HG02623 (cell line): Measurements from ENCODE around the gene LEP.

Source experiments
- ATAC-seq: cut with Tn5 transposase; IDR thresholded peaks from one replicate; pipeline ENCODE4 v1.9.1; 2021; ENCODE audit warnings: moderate library complexity; ENCODE audit not compliant: unreplicated experiment

Gene LEP

GRCh38 chr7:128244861-128245260 lies 3.8 kb downstream of the LEP start:
- ATAC-seq: no peak

- ATAC-seq: no peak
Observed at GRCh38 chr7:128247108-128247507, 6.0 kb downstream of the LEP start.

- ATAC-seq: no peak
Observed at GRCh38 chr7:128247640-128248194, 6.6 kb downstream of the LEP start.

GRCh38 chr7:128251337-128251736 lies 10.3 kb downstream of the LEP start:
- ATAC-seq: no peak

GRCh38 chr7:128253701-128254100 lies 12.6 kb downstream of the LEP start:
- no peak for ATAC-seq

GRCh38 chr7:128254470-128254869 lies 13.4 kb downstream of the LEP start:
- no peak for ATAC-seq

- no peak for ATAC-seq
Observed at GRCh38 chr7:128255271-128255670, 14.2 kb downstream of the LEP start.

GRCh38 chr7:128257458-128257857 lies 16.4 kb downstream of the LEP start:
- no peak for ATAC-seq

- no peak for ATAC-seq
Observed at GRCh38 chr7:128259131-128260061, 18.3 kb downstream of the LEP start.

- ATAC-seq: no peak
Observed at GRCh38 chr7:128260069-128260795, 19.2 kb downstream of the LEP start.

- no peak for ATAC-seq
Observed at GRCh38 chr7:128262273-128263028, 21.4 kb downstream of the LEP start.

- ATAC-seq: no peak
Observed at GRCh38 chr7:128263420-128263819, 22.3 kb downstream of the LEP start.

GRCh38 chr7:128264477-128264876 lies 23.4 kb downstream of the LEP start:
- ATAC-seq: no peak

- no peak for ATAC-seq
Observed at GRCh38 chr7:128265156-128265905, 24.3 kb downstream of the LEP start.

GRCh38 chr7:128265906-128266300 lies 24.8 kb downstream of the LEP start:
- ATAC-seq: no peak

GRCh38 chr7:128266529-128266882 lies 25.4 kb downstream of the LEP start:
- no peak for ATAC-seq

- ATAC-seq: no peak
Observed at GRCh38 chr7:128266883-128267594, 26.0 kb downstream of the LEP start.

GRCh38 chr7:128267595-128267924 lies 26.5 kb downstream of the LEP start:
- no peak for ATAC-seq

GRCh38 chr7:128268233-128268632 lies 27.2 kb downstream of the LEP start:
- no peak for ATAC-seq

- no peak for ATAC-seq
Observed at GRCh38 chr7:128270826-128271272, 29.8 kb downstream of the LEP start.
